Activated T-cell treated with anti-CD3 and anti-CD28 coated beads for 24 hours (primary cell): Measurements from ENCODE around the gene NCF4.

Experiments used
- DNase-seq: peaks from one replicate; pipeline ENCODE4 v3.0.0-alpha.2; 2020; ENCODE audit warnings: low read depth

The NCF4 gene

DNA sequence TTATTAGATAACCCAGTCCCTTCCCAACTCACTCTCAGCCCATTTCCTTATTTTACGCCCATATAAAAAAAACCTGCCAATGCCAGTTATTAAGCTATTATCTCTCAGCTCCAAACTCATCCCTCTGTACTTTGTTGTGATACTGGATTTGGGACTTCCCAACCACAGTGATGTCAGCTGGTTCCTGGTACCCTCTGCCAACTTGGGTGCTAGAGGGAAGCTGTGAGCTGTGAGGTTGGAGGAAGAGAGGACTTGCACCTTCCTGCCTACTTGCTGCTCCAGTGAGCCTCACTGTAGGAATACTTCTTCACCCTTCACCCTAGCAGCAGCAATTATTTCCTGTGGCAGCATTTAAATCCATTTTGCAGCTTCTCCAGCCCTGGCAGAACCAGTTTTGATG is 33.5 kb downstream of the NCF4 start:
- DNase-seq = no peak

DNA sequence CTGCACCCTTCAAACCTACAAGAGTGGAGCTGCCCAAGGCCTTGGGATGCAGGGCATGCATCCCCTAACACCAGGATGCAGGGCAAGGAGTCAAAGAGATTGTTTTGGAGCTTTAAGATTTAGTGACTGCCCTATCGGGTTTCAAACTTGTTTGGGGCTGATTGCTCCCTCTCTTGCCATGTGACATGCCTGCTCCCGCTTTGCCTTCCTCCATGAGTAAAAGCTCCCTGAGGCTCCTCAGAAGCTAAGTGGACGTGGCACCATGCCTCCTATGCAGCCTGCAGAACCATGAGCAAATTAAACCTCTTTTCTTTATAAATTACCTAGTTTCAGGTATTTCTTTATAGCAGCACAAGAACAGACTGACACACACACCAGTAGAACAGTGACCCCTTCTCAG is 36.8 kb downstream of the NCF4 start:
- no peak for DNase-seq

DNA sequence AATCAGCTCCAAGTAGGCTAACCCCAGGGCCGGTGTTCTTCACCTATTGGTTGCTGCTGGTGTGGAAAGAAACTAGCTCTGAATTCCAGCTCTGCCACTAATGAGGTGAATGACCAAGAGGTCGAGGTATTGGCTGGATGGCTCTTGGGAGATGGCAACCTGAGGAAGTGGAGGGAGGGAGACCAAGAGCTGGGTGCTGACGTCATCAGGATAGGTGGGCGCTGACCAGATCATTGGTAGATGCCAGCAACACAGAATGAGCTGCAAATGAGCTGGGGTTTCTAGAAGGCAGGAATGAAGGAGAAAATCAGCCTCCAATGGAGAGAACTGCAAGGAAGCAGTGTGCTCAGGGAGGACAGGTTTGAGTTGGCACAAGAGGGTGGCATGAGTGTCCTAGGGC is 37.9 kb downstream of the NCF4 start:
- no peak for DNase-seq

DNA sequence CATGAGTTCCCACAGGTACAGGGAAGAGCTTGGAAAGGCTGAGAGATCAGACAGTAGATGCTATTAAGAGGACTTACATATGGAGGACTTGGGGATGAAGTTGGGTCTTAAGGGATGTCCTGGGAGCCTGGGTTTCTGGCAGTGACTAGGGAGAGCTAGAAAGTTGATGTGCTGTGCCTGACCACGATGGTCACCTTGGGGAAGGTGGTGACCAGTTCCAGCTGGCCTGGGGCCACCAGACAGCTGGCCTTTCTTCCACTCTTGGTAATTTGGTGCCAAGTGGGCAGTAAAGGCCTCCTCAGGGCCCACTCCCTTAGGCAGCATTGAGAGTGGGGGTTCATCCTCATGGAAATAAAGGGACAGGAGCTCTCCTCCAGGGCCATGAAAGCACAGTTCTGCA is 38.7 kb downstream of the NCF4 start:
- DNase-seq = no peak

DNA sequence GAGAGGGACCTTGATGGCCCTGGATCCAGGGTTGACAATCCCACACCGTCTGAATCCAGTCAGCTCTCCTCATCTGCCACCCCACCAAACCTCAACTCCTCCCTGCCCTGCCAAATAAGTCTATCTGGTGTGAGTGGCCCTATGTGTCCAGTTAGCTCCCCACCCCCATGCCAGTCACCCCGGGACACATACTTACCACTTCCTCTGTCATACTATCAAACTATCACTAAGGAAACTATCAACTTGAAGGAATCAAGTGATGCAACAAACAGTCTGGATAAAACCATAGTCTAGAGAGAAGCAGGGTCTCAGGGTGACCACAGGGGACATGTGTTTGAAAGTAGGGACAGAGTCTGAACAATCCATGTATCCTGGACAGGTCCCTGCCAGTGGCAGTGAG is 39.4 kb downstream of the NCF4 start:
- DNase-seq = no peak

DNA sequence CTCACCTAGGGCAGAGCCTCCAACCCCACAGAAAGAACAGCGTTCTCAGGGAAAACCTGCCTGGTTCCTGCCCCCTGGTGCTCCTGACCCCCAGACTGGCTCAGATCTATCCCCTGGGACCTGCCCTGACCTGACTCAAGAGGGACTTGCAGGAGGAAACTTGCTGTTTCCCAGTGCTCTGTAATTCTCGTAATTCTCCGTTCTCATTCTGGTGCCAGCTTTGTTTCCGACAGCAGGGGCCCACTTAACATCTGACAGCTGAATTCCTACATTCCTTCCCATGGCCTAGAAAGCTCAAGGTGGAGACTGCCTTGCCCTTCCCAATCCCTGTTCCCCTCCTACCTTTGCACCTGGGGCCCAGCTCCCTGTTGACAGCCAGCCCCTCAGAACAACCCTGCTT is 40.1 kb downstream of the NCF4 start:
- no peak for DNase-seq

DNA sequence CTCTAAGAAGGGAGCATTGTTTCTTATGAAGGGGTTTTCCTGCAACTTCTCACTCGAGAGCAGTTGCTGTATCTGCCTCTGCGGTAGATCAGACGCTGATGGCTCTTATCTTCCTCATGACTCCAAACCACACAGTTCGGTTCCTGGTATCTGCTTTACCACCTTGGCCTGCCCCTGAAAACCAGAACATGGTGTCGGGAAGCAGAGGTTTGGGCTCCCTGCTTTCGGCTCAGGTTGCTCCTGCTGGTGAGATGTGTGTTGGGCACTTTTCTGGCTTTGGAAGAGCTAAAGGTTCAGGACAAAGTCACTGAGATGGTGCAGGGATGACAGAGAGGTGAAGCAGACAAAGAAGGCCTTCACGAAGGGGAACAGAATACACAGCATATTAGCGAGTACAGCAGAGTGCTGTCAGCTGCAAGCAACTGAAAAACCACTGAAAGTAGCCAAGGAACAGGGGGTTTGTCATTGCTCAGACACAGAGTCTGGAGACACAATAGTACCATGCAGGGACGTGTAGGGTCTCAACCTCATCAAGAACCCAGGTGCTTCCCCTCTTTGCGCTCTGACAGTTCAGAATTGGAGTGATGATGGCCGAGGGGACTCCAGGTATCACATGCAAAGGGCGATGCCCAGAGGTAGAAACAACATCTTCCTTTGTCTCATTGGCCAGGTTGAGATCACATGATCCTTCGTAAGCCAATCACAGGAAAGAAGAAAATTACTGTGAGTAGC is 40.8 kb downstream of the NCF4 start:
- no peak for DNase-seq

DNA sequence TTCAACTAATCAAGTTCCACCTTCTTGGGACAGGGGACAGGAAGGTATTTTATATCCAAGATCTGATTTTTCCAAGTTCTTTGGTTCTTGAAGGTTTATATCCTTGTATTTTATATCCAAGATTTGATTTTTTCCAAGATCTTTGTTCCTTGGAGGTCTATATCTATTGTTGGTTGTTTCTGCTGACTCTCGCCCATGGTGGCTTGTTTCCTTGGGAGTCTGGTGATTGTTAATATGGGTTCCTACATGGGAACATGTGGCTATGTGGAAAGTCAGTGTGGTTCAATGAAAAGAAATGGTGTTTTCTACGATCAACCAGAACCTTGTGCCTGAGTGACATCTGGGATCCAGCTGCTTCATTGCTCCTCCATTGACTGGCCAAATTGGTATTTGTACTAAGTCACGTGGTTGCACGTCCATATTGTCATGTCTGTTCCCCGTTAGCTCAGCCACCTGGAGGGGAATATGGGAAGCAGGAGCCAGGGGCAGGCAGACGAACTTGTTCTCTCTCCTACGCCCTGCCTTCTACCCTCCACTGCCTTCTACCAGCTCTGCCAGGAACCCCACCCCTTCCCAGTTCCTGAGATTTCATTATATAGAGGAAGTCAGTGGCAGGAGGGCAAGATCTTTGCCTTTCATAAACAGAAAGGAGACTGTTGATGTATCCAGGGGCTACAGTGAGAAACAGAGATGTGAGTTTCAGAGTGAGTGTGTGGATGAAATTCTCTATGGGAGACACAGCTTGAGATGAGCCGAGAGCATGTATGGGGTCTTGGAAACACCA is 41.5 kb downstream of the NCF4 start:
- no peak for DNase-seq

DNA sequence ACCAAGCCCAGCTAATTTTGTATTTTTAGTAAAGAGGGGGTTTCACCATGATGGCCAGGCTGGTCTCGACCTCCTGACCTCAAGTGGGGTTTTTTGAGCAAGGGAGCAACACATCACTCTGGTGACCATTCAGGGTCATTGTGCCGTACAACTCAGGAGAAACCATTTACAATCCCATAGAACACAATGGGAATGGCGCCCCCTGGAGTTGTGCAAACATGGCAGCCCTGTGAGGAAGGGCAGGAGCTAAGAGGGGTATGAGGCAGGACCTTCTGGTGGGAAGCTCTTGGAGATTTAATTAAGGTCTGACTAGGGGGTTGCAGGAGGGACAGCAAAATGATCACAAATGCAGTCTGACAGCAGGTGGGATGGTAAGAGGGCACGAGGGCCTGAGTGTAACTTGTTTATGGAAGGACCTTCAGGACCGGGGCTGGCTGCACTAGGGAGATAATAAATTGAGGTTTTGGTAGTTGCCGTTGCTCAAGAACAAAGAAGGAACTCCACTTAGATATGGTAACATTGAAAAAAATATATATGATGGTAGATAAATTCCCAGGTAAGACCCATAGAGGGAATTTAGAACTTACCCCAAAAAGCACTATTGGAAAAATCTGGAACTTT is 43.6 kb downstream of the NCF4 start:
- no peak for DNase-seq

DNA sequence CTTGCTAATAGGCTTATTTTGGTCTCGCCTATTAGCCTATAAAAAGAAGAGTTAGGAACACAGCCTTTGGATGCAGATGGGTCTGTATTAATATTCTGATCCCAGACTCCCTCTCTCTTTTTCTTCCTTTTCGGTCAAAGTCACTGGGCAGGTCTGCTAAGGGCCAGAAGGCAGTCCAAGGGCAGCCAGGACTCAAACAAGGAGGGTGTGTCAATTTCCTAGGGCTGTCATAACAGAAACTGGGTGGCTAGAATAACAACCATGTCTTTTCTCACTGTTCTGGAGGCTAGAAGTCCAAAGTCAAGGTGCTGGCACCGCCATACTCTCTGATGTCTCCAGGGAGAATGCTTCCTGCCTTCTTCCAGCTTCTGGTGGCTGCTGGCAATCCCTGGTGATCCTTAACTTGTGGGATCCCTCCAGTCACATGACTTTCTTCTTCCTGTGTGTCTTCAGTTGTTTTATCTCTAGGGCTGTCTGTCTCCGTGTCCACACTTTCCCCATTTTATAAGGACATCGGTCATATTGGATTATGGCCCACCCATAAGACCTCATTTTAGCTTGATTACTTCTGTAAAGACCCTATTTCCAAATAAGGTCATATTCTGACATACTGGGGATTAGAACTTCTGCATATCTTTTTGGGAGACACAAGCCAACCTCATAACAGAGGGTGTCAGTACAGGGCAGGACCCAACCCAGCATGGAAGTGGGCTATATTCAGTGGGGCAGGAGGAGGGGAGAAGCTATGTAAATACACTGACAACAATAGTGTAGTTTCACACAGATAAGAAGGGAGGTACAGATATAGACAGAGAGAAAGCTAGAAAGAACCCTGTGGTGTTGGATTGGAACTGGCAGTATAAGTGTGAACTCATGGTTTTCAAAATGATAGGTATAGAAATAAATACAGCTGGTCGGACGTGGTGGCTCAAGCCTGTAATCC is 46.7 kb downstream of the NCF4 start:
- DNase-seq = no peak

DNA sequence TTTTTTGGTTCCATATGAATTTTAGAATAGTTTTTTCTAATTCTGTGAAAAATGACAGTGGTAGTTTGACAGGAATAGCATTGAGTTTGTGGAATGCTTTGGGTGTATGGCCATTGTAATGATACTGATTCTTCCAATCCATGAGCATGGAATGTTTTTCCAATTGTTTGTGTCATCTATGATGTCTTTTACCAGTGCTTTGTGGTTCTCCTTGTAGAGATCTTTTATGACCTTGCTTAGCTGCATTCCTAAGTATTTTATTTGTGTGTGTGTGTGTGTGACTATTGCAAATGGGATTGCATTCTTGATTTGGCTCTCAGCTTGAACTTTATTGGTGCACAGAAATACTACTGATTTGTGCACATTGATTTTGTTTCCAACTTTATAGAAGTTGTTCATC is 49.7 kb downstream of the NCF4 start:
- no peak for DNase-seq

DNA sequence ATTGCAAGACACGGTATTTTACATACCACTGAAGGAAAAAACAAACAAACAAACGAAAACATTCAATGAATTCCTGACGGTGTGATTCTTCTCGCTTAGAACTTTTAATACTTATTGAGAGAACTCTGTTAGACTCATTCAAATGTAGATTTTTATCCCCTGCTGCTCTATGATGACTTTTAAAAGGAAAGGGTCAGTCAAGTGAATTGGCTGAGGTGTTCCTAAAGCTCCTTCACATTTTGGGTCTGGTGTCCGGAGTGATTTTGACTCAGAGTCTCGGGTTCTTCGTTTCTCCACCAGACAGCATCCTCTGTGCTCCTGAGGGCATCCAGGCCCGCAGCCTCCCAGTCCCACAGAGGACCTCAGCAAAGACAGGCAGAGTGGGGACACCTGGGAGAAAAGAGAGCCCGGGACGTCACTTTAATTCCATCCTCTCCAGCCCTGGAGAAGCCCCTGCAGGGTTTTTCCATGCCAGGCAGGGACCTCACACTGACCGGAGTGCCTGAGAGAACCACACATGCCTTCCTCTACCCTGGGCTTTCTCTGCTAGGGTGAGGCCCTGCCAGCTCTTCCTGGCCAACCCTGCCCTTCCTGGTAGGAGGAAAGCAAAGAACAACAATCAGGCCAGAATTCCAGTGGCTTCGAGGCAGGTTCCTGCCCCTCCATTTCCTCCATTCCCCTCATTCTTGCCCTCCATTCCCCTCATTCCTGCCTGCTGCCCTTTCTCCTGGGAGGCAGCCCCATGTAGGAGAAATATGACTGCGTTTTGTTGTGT is 51.3 kb downstream of the NCF4 start:
- no peak for DNase-seq

DNA sequence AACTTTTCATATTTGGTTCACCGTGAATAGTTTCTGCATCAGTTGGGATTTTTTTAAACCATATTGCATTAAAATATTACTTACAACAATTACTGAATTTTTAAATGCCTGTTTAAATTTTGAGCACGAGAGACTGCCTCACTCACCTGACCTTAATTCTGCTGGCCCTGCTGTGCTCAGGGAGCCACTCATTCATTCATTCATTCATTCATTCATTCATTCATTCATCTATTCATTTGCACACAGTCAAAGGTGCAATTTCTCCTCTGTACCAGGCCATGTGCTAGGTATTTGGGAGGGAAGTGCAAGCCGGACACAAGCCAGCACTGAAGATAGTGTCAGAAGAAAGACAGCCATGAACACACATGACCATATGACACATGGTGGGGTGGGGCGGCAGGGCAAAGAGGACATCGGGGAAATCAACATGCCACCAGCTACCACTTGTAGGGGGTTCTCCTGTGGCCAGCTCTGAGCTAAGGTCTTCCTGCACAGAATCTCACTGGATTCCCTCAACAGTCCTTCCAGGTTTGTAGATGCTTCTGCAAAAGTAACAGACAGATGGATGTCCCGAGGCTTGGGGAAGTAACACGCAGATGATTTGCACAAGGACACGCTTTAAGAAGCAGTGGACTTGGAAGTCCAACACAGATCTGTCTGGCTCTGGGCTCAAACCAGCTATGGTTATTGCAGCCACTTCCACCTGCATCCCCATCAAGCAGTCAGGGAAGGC is 52.1 kb downstream of the NCF4 start:
- DNase-seq = no peak

DNA sequence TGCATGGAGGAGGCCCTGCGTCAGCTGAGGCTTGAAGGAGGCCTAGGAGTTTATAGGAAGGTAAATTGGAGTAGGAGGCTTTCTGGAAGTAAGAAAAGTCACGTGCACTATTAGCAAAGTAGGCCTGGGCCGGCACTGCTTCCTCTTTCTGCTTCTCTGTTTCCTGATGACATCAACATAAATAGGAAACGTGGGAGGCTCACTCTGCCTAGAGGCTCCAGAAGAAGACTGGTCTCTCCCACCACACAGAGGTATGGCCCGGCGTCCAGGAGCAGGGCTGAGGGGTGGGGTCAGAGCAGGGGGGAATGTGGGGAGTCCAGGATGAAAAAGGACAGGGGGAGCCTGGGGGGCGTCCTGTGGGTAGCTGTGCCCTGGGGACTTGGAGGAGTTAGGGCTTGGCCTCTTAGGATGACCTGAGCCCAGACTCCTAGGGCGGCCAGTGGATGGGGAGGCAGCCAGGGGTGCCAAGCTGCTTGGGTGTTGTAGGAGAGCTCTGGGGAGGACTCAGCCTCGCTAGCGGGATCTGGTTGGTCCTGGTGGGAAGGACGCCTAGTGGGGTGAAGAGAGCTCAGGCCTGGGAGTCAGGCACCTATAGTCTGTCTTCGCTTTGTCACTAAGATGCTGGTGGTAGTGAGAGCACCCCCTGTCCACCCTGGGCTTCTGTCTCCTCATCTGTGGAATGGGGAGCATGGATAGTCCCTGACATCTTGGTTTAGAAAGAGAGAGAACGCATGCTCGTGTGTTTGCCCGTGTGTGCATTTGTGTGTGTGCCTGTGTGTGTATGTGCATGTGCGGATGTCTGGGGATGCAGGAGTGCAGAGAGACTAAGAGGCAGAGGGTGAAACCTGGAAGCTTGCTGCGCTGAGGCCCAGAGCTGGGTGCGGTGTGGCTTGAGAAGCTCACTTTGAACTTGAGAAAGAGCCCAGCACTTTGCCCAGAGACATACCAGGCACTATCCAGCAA is 52.9 kb downstream of the NCF4 start, which contains the start of gene CSF2RB:
Gene CSF2RB (plus strand): TSS at position 202 of the 963 bp plus-strand sequence. CDS start 8,580 bp downstream, outside the sequence.
- no peak for DNase-seq

DNA sequence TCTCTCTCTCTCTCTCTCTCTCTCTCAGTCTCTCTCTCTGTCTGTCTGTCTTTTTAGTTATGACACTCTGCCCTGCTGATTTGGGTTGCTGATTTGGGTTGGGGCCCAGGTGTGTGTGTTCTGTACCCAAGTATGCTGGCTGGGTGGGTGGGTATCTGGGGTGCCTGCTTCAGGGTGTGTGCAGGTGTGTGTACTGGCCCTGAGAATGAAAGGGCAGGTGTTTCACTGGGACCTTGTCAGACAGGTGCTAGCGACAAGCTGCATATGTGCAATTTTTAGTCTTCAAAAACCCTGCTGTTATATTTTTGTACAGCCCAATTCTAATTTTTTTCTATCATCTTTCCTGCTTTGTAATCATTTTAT is 53.6 kb downstream of the NCF4 start:
- DNase-seq = no peak

DNA sequence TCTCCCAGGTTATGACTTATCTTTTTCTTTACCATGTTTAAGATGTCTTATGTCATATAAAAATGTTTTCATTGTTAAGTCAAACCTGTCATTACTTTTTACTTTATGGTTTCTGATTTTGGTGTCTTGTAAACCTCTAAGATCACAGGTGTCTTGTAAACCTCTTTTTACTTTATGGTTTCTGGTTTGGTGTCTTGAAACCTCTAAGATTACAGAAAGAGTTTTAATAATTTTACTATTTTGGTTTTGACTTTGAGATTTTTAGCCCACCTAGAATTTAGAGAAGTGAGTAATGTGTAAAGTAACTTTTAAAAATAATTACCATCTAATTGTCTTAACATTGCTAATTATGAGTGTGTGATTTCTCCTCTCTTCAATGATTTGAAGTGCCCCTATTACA is 55.2 kb downstream of the NCF4 start:
- no peak for DNase-seq

DNA sequence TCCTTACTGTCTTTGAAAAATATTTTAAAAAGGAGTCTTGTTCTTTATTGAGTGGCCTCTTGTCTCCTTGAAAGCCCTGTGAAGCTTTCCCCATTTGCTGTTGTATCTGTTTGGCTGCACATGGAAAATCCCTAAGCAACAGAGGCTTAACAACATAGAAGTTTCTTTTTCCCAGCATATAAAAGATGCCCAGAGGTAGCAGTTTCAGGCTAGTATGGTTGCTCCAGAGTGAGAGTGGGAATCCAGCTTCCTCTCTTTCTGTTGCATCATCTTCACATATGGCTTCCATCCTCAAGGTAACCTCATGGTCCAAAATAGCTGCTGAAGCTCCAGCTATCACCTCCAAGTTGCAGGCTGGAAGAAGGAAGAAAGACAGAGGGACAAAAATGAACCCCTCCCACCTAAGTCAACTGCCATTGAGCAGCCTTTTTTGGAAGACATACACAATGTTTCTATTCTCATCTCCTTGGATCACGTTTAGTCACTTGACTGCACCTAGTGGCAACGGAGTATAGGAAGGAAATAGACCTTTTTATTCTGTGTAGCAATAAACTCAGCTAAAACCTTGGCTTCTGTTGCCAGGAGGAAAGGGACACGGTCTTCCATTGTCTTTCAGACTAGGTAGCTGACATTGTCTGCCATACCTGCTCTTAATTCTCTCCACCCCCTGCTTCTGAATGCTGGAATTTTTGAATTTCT is 57.9 kb downstream of the NCF4 start:
- no peak for DNase-seq

DNA sequence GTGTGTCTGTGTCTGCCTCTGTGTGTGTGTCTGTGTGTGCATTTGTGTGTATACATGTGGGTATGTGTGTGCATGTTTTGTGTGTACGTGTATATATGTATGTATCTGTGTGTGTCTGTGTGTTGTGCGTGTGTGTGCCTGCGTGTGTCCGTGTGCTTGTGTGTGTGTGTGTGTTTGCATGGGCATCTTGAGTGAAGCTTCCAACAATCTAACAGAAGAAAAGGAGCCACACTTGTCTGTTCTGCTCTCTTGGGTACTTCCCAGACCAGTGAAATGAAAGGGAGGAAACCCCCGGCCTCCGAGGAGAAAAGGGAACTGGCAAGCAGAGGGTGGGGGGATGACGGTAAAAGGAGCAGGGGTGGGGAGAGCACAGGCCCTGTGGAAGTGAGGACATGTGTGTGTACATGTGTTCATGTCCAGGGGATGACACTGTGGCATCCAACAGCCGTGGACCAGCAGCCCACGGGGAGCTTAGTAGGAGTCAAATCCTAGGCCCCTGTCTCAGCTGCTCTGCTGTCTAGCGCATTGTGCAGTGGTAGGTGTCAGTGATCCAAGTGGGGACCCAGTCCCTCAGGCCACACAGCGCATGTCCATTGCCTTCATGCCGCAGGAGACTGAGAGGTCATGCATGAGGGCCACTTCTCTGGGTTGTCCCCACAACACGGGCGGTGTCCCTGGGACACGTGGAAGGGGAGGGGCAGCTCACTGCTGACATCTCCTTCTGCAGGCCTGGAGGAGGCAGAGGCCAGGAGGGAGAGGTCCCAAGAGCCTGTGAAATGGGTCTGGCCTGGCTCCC is 60.7 kb downstream of the NCF4 start:
- DNase-seq = no peak
